Fibroblast of skin of abdomen (primary cell): Measurements from ENCODE around the gene CMSS1.

Experiments used
- DNase-seq: peaks from one replicate; pipeline ENCODE4 v3.0.0-alpha.2; 2013

CMSS1 gene

DNA sequence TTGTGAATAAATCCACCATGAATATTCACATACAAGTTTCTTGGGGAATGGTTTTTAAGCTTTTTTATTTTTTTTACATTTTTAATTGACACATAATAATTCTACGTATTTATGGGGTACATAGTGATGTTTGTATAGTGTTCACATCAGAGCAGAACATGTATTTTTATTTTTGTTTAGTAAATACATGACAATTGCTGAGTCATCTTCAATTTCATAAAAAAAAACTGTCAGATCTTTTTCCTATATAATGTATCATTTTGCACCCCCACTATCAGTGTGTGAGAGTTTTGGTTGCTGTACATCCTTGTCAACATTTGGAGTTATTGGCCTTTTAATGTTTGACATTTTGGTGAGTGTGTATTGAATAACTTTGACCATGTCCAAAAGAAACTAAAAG is 336.5 kb downstream of the CMSS1 start:
- no peak for DNase-seq

DNA sequence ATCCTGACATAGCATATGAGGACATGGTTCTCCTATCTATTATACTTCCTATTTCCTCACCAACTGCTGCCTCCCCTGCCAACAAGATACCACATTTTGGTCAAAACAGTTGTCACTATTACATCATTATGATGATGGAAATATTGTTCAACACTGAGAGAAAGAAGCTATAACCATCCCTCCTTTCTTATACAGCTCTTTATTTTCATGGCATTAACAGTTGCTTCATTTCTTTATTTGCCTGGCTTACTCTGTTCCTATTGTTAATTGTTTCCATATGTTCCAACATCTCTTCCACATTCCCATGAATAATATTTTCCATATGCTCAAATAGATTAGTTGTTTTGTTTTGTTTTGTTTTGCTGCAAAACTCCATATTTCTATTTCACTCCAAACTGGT is 337.5 kb downstream of the CMSS1 start:
- DNase-seq = peak; percentile 70

DNA sequence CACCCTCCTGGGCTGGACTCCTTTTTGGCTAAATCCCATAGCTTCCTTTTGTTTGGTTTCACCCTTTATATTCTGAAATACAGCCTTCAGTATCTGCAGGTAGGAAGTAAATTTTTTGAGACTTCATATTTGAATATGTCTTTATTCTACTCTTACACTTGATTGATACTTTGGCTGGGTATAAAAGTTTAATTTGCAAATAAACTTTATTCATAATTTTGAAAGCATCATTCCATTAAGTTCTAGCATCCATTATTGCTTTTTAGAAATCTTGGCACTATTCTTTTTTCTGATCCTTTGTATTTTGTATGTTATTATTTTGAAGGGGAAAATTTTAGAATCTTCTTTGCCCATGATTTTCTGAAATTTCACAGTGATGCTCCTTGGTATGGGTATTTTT is 337.9 kb downstream of the CMSS1 start:
- no peak for DNase-seq

DNA sequence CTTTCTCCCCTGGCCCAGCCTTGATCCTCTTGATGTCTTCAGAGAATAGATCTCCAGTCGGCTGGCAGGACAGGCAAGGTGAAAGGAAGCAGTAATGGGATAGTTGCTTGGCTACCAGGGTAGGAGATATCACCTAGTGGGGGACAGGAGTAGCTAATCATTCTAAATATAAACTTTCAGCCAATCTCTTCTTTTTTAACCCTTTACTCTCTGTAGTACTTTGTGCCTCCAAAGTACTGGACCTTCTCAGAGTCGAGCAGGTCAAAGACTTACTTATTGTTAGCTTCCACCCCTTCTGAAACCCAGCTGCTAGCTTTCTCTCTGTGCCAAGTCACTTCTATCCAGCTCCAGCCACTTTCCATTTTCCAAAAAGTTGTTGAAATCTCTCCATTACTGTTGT is 340.0 kb downstream of the CMSS1 start:
- no peak for DNase-seq

DNA sequence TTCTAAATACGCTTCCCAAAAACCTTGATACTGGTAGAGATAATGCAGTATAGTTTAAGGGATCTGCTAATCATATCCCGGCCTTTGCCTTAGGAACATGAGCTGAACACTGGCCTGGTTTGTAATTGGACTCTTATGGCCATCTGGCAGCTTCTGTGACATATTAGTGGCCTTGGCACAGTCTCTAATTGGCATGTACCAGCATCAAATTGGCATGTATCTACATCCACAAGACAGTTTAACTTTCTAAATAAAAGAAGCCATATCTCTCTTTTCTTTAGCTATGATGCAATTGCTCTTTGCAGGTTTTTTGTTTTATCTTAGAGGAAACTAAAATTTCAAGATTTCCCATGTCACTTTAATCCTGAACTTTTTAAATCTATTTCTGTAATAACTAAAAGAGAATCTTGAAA is 341.3 kb downstream of the CMSS1 start:
- DNase-seq = no peak

DNA sequence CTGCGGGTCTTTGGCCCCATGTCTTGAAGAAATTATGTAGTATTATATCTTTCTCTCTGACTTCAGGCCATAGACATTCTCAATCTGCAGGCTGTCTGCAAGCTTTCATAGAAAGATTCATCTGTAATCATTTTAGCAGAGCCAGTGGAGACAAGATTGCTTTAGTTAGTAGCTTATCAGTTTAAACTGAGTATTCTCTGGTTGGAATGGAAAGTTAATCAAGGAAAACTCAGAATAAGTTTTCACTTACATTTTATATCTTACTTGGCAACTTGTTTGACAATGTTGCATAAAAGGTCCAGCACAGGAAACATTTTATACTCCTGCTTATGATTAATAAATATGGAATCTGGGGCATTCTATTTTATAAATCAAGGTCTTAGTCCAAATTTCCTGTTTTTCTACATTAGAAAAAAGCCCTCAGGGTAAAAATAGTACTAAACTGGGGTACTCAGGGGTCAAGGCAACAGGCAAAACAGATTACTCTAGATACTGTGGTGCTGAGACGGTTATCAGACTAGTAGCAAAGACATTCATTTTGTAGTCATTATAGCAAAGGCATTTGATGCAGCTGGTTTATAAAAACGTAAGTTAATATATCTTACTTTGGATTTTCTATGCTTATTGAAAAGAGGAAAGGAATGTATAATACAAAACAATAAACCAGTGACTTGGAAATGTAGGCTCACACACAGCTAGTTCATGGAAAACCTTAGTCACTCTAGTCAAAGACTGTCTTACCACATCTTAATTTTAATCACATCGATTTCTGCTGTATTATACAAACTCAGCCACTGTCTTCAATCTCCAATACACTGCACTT is 341.9 kb downstream of the CMSS1 start:
- DNase-seq = peak; percentile 74

DNA sequence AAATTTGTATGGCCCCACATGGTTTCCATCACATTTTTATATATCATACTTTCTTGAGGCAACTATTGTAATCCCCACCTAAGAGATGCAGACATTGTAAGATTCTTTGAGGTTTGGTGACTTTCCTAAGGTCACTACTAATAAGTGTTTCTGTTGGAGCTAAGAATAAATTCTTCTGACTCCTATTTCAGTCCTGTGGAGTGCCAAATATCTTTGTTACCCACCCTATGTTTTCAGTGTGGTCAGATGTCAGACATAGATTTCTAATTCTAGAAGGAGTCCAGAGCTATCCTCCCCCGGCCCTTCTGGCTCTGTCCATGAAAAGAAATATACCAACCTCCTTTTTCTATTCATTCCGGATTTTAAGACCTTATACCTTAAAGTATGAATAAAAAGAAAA is 342.9 kb downstream of the CMSS1 start:
- no peak for DNase-seq

DNA sequence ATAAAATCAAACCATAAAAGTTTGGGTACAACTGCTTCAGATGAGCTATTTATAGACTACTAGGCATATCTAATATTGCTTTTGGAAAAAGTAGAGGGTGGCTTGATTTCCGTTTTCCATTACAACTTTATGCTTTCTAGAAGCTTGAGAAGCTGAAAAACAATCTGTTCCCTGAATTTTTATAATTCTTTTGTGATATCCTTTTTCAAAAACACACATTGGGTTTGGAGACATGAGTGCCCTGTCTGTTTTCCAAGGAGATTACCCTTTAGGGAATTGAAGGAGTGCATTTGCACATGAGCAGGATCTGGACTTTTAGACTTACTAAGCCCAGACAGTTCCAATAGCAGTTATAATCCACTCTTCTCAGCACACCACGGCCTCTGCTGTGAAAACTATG is 346.1 kb downstream of the CMSS1 start:
- no peak for DNase-seq

DNA sequence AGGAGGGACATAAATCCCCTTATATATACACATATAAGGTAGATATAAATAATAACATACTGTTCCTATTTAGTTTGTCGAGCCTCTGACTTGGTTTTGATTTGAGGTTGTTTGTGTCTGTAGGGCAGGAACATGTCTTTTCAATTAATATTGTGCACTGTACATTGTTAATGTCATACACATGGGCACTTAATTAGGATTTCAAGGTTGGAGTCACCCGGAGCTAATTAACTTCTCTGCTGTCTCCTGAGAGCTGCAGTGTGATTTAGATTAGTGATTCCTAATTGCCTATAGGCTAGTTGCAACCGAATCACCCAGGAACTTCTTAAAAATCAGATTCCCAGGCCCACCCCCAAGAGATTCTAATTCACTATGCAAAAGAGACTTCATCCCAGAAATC is 347.1 kb downstream of the CMSS1 start:
- no peak for DNase-seq

DNA sequence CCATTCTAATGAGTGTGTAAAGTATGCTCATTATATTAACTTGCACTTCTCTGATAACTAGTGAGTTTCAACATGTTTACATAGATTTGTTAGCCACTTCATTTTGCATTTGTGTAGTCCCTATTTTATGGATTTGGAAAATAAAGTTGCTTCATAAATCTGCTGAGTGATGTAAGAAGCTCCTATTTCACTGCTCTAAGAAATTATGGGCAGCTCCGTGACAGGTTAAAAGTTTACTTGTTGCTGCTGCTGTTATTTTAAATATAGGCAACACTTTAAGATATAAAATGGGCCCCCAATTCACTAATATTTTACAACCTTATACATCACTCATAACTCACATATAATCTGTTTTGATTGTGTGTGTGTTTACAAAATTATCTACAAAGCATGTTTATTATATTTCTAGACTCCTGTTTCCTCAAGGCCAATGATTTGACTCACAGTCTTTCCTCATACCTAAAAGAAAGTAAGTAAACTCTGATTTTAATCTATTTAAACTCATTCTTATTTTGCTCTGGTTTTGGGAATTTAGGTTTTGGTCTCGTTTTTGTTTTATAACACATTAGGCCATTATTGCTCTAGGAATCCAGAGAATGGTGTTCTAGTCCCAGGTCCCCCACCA is 348.4 kb downstream of the CMSS1 start:
- no peak for DNase-seq

DNA sequence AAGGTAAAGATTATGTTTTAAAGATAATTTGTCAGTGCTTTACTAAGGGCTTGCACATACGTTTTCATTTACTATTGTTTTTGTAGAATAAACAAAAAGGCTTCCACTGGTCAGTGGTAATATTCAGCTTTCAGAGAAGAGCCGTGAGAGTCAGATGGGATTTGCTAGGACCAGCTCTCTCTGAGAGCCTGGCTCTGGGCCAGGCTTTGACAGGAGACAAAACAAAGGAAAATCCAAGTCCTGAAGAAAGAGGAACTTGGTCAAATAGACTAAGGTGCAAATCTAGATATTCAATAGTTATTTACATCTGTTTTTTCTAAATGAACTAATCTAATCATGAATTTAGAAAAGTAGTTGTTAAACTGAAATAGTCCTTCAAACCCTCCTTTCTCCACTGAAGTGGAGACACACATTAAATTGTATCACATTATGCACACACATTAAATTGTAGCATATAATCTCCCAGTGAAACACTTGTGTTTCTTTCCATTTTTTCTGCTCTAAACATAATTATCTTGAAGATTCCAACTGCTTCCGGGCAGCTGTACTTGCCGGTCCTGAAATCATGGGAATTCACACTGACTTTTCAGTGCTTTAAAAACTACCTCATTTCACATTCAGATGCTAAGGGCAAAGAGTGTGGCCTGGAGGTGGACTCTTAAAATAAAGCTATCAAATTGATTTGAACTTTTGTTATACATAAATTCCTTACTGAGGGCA is 351.7 kb downstream of the CMSS1 start:
- DNase-seq = no peak

DNA sequence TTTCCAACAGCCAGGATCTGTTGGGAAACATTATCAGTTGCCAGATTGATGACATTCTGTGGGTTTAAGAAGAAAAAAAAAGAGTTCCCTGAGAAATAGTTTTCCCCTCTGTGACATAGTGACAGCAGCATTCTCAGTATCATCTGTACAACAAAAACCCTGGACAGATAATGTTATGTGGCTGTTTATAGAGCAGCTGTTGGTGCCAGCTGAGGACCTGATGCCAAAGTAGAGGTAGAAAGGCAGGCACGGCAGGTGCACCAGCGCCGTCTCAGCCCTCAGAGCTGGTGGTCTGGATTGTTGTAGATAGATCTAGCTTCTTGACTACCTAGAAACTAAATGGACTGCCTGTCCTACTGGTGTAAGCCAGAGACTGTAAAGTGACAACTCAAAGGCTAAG is 352.8 kb downstream of the CMSS1 start:
- DNase-seq = no peak

DNA sequence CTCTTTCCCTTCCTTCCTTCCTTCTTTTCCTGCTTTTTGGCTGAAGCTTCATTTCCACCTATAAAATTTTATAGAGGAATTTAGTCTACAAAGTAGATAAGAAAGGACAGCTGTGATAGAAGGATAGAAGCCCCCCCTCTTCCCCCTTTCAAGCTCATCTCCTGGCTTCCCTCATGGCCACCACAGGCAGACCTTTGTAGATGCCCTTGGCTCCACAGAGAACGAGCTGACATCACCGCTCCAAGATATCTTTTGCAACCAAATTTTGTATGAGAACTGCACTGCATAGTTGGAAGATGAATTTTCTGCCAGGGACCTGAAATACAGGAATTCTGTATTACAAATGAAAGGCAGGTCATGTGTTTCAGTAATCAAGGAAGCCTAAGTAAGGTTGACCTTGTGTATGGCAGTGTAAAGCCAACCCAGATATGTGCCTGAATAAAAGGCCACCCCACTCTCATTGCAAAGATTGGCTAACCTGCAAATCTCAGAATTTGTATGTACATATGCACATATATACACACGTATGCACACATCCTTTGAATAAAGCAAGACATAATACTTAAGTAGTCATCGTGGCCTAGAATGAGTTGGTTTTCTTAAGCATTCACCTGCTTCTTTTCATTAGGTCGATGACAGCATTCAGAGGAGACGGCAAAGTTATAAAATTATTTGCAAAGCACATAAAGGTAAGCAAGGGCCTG is 353.7 kb downstream of the CMSS1 start:
- no peak for DNase-seq

DNA sequence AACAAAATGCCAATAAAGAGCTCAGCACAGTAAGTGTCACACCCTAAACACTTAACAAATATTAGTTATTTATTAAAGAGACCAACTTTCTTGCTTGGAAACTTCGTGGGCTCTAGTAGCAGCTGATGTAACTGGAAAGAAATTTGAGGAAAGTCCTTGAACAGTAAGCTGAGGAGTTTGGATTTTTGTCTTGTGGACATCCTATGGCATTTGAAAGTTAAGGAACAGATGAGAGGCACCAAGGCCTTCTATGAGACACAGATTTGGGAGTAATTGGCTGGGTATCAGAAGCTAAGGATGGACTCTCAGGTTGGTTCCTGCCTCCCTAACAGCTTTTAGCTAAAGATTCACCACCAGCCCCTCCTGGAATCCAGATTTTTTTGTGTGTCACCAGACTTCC is 356.3 kb downstream of the CMSS1 start:
- DNase-seq = peak; percentile 66

DNA sequence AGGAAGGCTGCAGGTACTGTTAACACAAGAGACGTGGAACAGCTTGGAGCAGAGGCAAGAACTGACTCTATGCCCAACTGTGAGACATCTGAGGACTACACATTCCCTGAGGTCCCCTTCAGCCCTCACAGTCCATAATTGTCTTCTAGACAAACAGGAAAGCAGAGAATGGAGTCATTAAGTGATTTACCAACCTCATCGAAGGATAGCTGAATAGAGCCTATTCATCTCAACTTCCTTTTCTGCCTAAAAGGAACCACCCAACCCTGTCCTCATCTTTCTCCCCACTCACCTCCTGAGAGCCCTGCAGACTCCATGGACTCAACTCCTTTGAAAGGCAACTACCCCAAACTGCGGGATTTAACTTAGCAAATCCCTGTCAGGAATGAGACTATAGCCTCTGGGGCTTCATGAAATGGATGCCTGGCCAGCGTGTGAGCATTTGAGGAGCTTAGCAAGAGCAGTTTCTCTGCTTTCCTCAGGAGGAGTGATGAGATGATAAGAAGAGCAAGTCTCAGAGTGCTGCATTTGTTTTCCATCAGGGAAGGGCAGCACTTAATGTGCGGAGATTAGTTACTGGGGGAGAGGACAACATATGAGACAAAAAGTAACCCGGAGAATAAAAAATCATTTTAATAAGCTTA is 358.1 kb downstream of the CMSS1 start:
- DNase-seq = no peak

DNA sequence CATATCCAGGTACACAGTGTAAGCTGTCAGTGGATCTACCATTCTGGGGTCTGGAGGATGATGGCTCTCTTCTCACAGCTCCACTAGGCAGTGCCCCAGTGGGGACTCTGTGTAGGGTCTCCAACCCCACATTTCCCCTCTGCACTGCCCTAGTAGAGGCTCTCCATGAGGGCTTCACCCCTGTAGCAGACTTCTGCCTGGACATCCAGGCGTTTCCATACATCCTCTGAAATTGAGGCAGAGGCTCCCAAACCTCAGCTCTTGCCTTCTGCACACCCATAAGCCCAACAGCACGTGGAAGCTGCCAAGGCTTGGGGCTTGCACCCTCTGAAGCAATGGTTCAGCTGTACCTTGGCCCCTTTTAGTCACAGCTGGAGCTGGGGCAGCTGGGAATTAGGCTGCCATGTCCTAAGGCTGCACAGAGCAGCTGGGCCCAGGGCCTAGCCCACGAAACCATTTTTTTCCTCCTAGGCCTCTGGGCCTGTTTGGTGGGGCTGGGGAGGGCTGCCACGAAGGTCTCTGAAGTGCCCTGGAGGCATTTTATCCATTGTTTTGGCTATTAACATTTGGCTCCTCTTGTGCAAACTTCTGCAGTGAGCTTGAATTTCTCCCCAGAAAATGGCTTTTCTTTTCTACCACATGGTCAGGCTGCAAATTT is 362.2 kb downstream of the CMSS1 start:
- no peak for DNase-seq

DNA sequence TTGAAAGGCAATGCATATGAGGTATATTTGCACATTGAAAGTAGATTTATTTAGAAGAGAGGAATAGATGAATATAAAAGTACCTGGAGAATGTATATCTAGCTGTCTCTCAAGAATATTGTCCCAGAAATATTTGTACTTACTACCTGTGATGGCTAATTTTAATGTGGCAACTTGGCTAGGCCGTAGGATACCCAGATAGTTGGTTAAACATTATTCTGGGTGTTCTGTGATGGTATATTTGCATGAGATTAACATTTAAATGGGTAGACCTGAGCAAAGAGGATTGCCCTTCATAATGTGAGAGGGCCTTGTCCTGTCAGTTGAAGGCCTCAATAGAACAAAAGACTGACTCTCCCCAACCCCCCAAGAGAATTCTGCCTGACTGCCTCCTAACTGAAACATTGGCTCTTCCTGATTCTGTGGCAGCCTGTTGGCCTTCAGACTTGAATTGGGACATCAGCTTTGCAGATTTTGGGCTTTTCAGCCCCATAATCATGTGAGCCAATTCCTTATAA is 366.0 kb downstream of the CMSS1 start:
- no peak for DNase-seq

DNA sequence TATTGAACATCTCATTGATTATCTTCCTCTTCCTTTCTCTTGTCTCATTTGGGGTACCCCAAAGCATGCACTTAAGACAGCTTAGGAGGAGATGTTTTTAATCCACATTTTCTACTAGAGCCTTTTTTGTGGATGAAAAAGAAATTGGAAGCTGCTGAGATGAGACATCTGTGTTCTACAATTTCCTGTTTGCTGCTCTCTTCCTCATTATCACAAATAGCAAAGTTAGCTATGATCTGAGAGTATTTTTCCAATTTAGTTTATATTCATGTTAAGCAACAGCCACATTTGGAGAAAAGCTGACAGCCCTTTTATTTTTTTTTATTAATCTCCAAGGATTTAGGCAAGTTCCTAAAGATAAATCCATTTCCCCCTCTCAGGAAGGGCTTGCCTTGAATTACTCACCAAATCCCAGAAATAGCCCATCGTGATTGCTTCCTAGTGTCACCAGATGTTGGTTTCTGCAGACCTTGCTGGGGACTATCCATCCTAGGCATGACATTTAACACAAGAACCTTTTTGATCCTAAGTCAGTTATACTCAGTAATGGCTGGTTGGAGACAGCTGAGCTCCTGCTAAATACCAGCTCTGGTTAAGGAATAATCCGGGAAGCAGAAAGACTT is 367.4 kb downstream of the CMSS1 start:
- peak; percentile 42 for DNase-seq

DNA sequence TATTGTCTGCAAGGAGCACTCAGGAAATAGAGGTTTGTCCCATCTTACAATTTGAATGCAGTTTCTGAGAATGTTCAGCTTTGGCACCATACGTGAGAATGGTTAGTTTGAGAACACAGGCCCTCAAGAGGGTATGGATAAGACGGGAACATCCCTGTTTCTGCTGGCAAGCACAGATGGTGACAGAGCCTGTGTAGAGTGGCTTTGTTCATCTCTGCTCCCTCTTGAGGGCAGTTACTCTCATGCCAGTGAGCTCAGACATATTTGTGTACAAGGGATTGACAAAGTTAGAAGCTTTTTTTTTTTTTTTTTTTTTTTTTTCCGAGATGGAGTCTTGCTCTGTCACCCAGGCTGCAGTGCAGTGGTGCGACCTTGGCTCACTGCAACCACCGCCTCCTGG is 368.2 kb downstream of the CMSS1 start:
- no peak for DNase-seq

DNA sequence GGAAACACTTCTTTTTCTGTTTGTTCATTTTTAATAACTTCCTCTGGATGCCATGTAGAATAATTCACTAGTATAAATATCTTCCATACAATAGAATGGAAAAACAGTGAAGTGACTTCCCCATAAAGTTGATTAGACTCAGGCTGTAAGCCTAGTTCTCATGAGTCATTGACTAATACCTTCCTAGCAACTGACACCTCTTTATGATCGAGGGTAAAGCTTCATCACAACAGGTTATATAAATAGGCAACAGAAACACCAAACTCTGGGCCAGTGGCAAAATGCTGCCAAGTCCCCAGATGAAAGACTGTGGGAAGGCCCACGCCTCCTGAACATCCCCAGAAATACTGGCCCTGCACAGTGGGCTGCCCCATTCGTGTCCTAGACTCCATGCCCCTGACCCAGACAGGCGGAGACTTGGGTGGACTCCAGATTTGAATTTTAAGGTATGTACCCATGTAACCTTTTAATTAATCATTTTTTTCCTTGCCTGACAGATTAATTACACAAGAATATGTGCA is 371.8 kb downstream of the CMSS1 start:
- DNase-seq = no peak

DNA sequence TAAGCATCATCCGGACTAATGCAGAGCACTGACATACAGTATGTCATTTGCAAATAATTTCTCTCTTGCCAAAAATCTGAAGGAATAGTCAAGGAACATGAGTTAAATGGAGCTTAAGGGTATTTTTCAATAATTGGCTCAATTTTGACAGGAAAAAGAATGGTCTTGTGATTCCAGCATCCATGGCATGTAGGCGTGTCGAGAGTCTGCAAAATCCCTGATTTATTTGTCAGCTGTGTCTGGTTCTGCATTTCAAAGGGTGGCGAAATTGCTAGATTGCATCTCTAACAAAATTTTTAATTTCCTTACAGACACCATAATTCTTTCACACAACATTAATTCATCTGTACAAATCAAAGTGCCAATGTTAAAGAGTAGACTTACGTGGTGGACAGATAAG is 377.7 kb downstream of the CMSS1 start:
- peak; percentile 48 for DNase-seq
